HG03521 (cell line): ENCODE data around the gene MOB3B.
A peak's percentile ranks its signal among the peaks of the same experiment; 100 is the strongest.

Experiments used
- ATAC-seq: cut with Tn5 transposase; IDR thresholded peaks from one replicate; pipeline ENCODE4 v1.9.1; 2021; ENCODE audit warnings: mild to moderate bottlenecking, moderate library complexity; ENCODE audit not compliant: unreplicated experiment

Gene MOB3B

DNA sequence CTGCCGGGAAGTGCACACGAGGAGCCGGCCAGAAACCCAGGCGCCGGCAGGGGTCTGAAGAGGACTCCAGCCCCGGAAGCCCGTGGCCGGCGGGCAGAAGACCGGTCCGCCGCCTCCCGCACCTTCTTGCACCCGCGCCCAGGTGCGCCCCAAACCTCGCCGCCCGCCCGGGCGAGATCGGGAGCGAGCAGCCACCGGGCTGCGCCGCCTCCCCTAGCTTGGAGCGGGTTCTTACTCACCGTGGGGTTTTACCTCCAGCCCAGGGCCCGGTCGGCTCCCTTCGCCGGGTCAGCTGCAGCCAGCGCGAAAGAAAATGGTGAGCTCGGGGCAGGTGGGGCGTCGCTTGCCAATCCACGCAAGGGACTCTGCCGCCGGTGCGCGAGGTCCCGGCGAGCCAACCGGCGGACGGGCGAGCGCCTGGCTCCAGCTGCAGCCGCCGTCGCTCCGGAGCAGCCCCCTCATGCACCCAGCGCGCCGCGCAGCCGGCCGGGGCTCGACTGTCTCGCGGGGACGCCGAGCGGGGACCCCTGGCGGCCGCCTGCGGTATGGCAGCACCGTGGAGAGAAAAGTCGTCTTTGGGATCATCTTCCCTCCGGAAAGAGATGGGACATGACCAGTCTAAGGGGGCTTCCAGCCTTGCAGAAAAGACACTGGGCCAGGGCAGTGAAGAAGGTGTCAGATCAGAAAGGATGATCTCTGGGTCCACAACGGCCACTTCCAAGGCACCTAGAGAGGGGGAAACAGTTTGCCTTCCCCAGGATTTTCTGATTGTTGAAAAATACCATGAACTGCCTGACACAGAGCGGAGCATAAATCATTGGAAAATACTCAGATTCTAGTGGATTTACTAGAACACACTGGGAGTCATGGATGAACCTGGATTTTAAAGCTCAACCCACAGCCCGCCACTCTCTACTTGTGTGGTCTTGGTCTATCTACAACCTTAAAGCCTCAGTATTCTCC lies at the start of gene MOB3B:
Gene MOB3B, minus strand, starts transcription at position 499 of the 963 bp plus-strand sequence. CDS start 74,264 bp downstream, outside the sequence.
- peak; percentile 88 for ATAC-seq

DNA sequence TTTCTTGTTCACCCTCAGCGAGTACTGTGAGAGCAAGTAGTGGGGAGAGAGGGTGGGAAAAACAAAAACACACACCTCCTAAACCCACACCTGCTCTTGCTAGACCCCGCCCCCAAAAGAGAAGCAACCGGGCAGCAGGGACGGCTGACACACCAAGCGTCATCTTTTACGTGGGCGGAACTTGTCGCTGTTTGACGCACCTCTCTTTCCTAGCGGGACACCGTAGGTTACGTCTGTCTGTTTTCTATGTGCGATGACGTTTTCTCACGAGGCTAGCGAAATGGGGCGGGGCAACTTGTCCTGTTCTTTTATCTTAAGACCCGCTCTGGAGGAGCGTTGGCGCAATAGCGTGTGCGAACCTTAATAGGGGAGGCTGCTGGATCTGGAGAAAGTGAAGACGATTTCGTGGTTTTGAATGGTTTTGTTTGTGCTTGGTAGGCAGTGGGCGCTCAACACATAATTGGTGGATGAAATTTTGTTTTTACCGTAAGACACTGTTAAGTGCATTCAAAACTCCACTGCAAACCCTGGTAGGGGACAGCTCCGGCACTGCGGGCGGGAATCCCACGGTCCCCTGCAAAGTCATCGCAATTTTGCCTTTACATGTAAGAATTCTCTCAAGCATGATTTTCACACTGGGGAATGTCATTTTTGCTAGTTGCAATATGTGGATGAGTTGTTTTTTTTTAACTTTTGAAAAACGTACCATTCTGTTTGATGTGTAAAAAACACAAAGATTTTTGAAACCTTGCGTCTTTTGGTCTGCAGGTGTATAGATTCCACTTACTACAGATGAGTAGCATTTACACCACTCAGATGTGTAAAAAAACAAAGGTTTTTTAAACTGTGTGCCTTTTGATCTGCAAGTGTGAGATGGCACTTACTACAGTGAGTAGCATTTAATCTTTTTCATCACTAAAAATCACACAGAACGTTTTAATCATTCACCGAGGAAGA lies 44.3 kb upstream of the MOB3B start:
- ATAC-seq, result peak; percentile 84

DNA sequence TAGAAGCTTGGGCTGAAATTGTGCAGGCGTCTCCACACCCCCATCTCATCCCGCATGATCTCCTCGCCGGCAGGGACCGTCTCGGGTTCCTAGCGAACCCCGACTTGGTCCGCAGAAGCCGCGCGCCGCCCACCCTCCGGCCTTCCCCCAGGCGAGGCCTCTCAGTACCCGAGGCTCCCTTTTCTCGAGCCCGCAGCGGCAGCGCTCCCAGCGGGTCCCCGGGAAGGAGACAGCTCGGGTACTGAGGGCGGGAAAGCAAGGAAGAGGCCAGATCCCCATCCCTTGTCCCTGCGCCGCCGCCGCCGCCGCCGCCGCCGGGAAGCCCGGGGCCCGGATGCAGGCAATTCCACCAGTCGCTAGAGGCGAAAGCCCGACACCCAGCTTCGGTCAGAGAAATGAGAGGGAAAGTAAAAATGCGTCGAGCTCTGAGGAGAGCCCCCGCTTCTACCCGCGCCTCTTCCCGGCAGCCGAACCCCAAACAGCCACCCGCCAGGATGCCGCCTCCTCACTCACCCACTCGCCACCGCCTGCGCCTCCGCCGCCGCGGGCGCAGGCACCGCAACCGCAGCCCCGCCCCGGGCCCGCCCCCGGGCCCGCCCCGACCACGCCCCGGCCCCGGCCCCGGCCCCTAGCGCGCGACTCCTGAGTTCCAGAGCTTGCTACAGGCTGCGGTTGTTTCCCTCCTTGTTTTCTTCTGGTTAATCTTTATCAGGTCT lies 43.5 kb upstream of the MOB3B start, which contains the start of gene C9orf72:
Gene C9orf72, minus strand, starts transcription at position 564 of the 716 bp plus-strand sequence. CDS start 6,361 bp downstream, outside the sequence.
- peak; percentile 55 for ATAC-seq

DNA sequence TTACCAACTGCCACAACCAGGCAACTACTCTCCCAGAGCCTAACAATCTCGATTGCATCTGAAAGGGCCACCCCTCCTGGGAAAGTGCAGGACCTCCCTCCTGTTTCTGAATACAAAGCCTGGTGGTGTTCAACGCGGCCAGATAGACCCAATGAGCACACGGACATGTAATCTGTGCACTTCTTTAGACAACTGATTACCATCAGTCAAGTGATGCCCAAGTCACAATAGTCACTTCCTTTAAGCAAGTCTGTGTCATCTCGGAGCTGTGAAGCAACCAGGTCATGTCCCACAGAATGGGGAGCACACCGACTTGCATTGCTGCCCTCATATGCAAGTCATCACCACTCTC lies 42.9 kb upstream of the MOB3B start:
- ATAC-seq, result peak; percentile 26

DNA sequence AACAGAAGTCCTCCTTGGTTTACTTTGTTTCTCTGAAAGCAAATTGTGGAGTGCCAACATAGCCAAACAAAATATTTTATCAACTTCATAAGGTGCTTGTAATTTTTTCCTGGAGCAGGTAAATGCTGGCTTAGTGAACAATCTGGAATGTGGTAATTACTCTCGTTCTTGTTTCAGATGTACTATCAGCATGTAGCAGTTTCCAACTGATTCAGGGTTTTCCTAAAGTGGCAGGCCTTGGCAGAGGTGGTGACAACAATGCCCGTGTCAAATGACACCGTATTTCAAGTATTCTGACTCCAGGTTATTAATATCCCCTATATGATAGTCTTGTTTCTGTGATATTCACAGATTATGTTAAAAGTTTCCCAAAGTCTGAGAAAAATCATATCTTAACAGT lies 42.4 kb upstream of the MOB3B start:
- no peak for ATAC-seq

DNA sequence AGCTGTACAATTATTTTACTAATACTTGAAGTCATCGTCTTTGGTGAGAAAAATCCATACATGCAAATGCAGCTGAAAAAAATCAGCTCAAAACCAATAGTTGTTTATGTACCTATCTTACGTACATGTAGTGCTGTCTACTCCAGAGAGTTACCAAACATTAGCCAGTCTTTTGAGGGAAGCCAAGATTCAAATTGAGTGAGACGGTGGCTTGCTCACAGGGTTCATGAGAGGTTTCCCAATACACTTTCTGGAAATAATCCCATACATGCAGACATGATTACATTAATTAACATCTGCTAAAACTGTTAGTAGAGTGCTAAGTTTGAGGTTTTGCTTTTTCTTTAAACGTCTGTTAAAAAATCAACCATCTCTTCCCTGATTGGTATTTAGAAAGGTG lies 41.4 kb upstream of the MOB3B start:
- no peak for ATAC-seq

DNA sequence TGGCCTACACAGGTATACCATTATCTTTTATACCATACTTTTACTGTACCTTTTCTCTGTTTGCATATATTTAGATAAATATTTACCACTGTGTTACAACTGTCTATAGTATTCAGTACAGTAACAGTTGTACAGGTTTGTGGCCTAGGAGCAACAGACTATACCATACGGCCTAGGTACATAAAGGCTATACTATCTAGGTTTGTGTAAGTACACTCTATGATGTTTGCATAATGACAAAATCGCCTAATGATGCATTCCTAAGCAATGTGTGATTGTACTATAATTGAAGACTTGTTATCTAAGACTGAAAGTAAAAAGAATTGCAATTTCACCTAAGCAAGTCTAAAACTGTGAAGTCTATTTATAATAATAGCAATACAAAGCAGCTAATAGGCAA lies 39.8 kb upstream of the MOB3B start:
- no peak for ATAC-seq

DNA sequence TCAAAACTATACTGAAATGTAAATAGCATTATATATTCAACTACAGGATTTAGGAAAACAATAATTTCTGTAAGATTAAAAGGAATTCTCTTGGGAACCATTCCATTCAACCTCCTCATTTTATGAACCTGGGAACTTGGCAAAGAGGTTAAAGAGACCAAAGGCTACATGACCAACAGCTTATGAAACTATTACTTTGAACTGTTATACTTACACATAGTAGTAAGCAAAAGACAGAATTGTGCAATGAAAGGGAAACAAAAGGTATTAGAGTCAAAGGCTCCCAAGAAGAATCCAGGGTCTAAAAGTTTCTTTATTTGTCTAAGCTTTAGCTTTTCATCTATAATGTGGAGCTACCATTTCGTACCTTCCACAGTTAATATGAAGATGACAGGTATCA lies 36.5 kb upstream of the MOB3B start:
- no peak for ATAC-seq

DNA sequence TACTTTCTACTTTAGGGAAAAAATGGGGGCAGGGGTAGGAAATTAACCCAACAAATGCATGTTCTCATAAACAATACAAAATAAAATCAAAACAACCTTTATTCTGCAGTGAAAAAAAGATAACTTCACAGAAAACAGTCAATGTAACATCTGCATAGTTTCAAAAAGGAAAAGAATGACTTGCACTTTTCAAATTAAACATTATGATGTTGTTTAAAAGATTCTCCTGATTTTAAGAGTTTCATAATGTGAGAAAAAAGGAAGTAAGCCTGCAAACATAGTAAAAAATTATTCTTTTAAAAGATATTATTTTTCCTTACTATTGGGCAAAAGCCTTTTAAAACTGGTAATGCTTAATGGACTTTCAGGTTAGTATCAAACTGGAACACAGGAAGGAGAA lies 36.1 kb upstream of the MOB3B start:
- no peak for ATAC-seq

DNA sequence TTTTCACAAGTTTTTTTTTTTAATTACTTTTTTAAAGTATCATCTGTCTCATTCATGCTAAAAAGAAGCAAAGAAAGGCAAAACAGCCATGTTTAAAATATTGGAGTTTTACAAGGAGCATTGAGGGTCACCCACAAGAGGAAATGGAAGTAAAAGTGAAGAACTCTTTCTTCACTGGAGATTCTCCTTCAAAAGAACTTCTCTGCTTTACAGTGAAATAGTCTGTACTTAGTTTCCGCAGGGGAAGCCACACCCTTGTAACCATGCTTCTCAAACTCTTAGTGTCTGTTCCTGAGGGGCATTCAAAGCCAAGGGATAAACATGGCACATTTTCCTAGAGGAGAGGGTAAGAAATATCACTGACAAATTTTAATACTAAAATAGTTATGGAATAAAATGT lies 35.1 kb upstream of the MOB3B start:
- ATAC-seq, result no peak

DNA sequence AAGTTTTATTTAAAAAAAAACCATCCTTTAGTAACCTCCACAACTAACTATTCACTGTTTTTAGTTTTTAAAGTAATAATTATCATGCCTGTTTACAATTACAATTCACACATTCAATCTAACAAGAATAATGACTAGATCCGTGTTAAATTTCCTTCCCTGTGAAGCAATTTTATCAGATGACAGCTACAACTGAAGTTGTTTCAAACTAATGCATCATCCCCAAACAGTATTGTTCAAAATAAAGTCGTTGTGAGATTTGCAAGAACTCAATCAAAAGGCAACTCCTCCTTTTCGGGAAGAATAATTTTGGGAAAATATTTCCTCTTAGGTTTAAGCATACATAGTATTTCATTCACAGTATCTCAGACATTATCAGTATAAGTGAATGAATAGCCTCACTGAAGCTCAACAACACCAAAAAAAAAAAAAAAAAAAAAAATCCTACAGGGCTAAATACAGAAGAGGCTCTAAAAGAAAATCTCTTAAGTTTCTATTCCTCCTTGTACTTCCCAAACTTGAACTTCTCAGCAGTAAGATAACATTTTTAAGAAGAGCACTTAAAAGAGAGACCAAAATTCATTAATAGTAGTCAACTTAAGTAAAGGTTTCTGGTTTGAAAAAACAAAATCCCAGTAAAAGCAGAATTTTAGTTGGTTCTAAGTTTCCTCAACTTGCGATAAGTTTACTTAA lies 34.3 kb upstream of the MOB3B start:
- no peak for ATAC-seq

DNA sequence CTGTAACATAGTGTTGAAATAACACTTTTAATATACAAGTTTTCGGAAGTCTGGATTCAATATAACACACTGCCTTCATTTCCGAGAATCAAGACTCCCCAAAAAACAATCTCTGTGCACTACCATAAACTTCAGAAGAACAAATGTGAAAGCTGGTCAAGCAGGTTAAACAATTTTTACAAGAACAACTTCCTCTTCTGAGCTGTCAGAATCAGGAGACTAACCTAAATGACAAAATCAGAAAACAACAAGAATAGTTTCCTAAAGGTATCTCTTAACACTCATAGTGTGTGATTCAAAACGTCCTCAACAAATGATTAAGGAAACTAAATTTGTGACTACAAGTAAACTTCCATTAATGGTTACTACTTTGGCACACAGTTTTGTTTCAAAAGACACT lies 32.1 kb upstream of the MOB3B start:
- ATAC-seq, result peak; percentile 54

DNA sequence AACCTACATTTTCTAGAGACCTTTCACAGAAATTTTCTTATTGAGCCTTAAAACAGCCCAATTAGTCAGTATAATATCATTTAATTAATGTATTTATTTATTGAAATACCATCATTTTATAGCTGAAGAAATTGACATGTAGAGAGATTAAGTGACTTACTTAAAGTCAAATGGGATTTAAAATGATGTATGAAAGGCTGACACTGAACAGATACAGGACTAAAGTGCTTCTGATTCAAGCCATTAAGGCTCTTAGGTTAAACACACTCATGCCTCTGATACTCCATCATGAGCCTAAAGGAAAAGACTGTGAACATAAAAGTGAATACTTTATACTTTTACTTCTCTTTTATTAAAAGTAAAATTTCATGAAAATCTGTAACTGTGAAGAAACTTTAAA lies 30.8 kb upstream of the MOB3B start:
- ATAC-seq, result no peak

DNA sequence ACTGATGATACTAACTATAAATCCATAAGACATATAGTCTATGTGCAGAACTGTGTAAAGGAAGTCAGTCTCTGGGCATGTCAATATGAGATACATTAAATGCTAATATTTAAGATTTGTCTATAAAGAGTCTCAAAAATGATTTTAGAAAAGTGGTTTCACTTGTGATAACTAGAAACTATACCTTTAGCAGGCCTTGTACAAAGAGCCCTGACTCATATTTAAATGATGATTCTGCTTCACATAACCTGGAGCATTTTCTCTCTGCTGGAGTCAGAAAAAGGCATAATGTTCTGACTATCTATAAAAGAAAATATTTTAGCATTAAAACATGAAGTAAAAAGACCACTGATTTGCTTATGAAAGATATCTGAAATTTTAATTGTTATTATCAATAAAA lies 28.7 kb upstream of the MOB3B start:
- no peak for ATAC-seq

DNA sequence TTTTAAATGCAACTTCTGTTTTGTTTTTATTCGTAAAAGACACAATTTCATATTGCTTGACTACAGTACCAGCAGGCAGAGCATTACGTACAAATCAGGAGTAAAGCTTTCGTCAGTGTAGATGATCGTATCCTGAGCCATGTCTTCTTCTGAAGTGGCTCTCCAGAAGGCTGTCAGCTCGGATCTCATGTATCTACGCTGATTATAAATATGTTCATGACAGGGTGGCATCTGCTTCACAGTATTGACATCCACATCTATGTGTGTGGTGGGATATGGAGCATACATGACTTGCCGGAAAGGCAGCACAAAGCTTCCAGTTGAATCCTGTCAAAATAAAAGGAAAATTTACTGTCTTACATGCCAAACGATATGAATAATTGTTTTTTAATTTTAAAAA lies 26.9 kb upstream of the MOB3B start:
- no peak for ATAC-seq

DNA sequence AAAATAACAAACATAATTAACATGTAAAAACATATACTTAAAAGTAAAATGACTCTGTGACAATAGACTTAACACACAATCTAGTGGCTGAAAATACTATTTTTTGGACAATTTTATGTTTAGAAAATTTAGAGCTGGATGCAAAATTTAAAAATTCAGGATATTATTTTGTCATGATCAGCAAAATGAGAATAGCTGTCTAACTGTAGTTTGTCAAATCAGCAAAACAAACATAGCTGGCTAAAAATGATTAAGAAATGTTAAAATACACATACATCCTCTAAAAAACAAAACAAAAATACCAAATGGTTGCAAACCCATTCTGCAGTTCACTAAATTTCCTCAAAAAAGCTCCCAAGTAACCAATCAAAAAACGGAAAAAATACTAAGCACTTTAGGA lies 25.1 kb upstream of the MOB3B start:
- ATAC-seq, result no peak

DNA sequence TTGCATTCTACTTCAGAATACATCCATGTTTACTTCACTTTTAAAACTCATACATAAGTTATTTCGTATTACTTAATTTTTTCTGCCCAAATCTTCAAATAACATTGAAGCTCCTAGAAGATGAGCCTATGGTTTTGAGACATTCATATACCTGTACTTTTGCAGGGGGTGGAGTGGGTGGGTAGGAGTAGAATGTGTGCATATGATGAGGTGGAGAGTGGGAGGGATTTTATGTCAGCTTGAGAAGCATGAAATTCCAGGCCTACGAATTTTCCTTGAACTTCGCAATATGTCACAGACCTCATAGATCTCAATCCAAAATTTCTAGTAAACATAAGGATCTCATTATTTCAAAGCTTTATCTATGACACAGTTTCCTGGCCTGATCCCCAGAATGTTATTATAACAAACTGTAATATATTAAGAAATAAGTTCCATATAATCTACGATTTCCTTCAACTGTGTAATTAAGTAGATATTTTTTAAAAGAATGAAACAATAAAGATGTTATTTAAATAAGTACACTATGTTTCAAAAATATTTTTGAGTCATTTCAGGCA lies 19.7 kb upstream of the MOB3B start:
- no peak for ATAC-seq

DNA sequence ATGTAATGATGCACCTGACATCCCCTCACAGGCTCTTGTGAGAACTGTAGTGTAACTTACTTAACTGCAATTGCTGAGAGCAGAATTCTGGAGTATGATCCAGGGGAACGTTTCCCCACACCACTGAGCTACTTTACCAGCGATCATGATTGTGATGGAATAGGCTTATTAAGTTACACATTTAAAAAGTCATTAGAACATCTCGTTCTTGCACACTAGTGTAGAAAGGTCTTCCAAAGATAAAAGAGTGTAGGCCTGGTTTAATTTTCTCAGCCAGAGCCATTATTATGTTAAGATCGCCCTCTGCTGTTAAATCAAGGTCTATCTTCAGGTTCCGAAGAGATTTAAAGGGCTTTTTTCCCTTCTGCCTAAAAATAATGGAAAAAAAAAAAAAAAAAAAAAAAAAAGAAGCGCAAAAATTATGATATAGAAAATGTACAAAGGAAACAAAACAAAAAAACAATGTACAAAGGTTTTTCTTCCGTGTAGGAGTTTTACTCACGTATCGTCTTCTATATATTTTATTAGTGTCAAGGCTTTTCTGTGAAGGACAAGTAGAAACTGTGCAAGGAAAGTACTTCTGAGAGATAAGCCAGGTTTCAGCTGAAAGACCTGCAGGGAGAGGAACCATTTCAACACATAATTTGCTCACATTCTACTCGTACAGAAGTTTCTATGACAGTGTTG lies 18.6 kb upstream of the MOB3B start:
- ATAC-seq, result no peak

DNA sequence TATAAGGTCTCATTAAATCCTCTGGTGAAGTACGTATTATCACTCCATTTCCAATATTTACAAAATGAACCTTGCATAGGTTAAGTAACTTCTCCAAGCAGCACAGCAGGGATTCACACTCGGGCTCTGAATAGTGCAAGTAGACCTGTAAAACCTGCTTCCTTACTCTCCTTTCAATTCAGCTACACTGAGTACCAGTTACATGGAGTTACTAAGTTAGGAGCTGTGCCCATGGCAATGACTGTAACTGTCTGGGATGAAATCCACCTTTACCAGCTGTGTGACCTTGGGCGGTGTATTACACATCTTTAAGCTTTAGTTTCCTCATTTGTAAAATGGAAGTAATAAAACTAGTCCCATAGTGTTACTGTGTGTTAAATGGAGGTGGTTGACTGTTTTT lies 15.9 kb upstream of the MOB3B start:
- no peak for ATAC-seq
